GM12878 (cell line): ENCODE data around the gene NR3C1.

Experiments used
- POLR2A ChIP-seq: IDR thresholded peaks from 2 replicates; pipeline ENCODE4 v1.6.1; 2011; ENCODE audit warnings: low read depth, mild to moderate bottlenecking, low read length
- POLR2AphosphoS2 ChIP-seq: IDR thresholded peaks from 2 replicates; pipeline ENCODE4 v1.6.1; 2011; ENCODE audit warnings: low read depth, mild to moderate bottlenecking, low read length, improper control_type of control experiment, moderate library complexity

DNA sequence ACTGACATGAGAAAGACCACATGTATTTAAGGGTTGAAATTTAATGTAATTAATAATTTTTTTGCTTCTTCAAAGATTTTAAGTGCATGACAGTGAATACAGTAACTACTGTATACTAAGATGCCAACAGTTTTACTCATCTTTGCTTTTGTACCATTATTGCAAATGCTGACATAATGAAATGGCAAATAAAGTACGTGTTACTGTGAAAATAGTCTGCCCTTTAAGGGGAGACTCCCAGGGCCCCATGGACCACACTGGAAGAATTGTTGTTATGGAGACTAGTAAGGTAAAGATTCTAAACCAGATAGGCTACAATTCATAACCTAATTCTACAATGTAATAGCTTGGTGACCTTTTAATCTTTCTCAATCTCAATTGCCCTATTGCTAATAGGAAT lies 84.7 kb downstream of the NR3C1 start:
- TF ChIP-seq POLR2A (no peak), POLR2AphosphoS2 (no peak)
